ENCODE data around the gene DKKL1.
A peak's percentile ranks its signal among the peaks of the same experiment; 100 is the strongest.

DKKL1 gene

DNA sequence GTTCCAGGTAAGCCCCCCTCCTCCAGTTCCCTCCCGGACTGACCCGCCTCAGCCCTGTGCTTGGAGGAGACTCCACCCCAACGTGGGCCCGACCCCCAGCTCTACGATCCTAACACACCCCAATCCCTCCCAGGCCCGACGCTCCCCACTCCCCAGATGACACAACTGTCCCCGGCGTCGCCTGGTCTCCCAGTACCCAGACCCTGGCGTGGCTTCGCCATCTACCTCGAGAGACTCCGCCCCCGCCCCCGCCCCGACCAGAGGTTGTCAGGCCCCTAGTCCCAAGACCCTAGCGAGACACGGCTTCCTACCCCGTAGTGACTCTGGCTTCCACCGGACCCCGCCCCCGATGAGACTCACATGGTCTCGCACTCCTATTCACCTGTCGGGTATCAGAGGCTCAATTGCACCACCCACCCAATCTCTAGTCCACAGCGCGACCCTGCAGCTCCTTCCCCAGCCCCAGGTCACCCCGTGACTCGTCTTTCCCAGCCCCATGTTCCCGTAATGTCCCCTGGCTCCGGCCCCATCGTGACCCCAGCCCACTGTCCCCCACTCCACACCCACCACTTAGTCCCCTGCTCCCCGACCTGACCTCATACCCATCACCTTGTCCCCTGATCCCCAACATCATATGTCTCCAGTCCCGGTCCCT, 25.5 kb upstream of the DKKL1 start:
- TF ChIP-seq CEBPB (IDR thresholded peaks at IDR 0.05) (no peak), TCF12 (IDR thresholded peaks at IDR 0.05; ENCODE audit: low read depth) (no peak), RAD21 (IDR thresholded peaks at IDR 0.05; ENCODE audit: low read depth) (no peak), CREB1 (IDR thresholded peaks at IDR 0.05; ENCODE audit: low read depth) (no peak), EGR1 (IDR thresholded peaks at IDR 0.05) (no peak), TEAD4 (IDR thresholded peaks at IDR 0.05) (no peak), TAF1 (IDR thresholded peaks at IDR 0.05; ENCODE audit: low read depth) (no peak), FOXM1 (IDR thresholded peaks at IDR 0.05; ENCODE audit: borderline replicate concordance, low read depth) (no peak), EP300 (IDR thresholded peaks at IDR 0.05; ENCODE audit: borderline replicate concordance) (no peak), ZBTB7A (IDR thresholded peaks at IDR 0.05; ENCODE audit: low read depth) (no peak), NFIC (IDR thresholded peaks at IDR 0.05) (no peak), YY1 (IDR thresholded peaks at IDR 0.05; ENCODE audit: low read depth) (no peak)
- TF ChIP-seq, protein P1, sequence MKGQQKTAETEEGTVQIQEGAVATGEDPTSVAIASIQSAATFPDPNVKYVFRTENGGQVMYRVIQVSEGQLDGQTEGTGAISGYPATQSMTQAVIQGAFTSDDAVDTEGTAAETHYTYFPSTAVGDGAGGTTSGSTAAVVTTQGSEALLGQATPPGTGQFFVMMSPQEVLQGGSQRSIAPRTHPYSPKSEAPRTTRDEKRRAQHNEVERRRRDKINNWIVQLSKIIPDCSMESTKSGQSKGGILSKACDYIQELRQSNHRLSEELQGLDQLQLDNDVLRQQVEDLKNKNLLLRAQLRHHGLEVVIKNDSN (IDR thresholded peaks at IDR 0.05): no peak
- TF ChIP-seq, protein P2, sequence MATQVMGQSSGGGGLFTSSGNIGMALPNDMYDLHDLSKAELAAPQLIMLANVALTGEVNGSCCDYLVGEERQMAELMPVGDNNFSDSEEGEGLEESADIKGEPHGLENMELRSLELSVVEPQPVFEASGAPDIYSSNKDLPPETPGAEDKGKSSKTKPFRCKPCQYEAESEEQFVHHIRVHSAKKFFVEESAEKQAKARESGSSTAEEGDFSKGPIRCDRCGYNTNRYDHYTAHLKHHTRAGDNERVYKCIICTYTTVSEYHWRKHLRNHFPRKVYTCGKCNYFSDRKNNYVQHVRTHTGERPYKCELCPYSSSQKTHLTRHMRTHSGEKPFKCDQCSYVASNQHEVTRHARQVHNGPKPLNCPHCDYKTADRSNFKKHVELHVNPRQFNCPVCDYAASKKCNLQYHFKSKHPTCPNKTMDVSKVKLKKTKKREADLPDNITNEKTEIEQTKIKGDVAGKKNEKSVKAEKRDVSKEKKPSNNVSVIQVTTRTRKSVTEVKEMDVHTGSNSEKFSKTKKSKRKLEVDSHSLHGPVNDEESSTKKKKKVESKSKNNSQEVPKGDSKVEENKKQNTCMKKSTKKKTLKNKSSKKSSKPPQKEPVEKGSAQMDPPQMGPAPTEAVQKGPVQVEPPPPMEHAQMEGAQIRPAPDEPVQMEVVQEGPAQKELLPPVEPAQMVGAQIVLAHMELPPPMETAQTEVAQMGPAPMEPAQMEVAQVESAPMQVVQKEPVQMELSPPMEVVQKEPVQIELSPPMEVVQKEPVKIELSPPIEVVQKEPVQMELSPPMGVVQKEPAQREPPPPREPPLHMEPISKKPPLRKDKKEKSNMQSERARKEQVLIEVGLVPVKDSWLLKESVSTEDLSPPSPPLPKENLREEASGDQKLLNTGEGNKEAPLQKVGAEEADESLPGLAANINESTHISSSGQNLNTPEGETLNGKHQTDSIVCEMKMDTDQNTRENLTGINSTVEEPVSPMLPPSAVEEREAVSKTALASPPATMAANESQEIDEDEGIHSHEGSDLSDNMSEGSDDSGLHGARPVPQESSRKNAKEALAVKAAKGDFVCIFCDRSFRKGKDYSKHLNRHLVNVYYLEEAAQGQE (IDR thresholded peaks at IDR 0.05; ENCODE audit: low read depth): no peak
- TF ChIP-seq, protein P3, sequence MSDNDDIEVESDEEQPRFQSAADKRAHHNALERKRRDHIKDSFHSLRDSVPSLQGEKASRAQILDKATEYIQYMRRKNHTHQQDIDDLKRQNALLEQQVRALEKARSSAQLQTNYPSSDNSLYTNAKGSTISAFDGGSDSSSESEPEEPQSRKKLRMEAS (IDR thresholded peaks at IDR 0.05): no peak

DNA sequence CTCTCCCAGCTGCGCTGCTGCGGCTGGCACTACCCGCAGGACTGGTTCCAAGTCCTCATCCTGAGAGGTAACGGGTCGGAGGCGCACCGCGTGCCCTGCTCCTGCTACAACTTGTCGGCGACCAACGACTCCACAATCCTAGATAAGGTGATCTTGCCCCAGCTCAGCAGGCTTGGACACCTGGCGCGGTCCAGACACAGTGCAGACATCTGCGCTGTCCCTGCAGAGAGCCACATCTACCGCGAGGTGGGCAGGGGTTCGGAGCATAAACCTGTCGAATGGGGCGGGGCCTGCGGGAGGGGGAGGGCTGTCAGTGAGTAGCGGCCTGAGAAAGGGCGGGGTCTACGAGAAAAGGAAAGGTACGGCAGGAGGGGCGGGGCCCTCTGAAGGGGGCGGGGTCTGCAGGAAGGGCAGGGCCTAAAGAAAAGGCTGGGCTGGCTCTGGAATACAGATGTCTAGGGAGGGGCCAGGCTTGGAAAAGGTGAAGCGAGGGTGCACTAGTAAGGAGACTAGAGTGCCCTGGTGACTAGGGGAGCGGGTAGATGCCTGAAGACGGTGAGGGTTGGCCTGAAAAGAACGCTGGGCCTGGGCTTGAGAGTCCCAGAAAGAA, 24.9 kb upstream of the DKKL1 start:
- TF ChIP-seq, protein P3 (IDR thresholded peaks at IDR 0.05): peak; percentile 52; the same call in 1 of the 2 replicates
- TF ChIP-seq CREB1 (IDR thresholded peaks at IDR 0.05; ENCODE audit: low read depth): no peak

DNA sequence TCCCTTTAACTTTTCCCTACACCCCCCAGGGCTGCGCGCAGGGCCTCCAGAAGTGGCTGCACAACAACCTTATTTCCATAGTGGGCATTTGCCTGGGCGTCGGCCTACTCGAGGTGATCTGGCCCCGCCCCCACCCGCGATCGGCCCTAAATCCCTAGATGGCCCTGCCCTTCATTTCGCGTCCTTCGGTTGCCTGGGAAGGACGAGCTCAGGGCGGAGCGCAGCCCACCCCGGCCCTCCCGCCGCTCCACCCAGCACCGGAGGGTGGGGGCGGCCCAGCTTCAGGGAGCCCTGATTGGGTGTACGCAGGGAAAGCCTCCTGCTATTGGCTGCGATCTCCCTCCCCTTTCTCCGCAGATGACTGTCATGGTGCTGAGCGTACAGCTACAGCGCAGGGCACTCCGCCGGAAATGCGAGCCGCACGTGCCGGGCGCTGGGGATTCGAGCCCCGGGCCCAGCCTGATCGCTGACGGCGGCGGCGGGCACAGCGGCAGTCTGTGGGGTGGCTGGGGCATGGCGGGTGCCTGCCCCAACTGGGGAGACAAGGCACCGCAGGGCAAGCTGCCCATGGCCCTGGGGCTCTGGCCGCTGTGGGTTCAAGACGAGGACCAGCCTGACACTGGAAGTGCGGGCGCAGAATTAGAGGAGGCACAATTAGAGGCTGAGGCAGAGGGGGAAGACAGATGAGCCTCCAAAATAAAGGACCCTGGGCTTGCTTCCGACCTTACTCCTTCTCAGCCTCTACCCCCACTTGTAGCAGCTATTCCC, 24.2 kb upstream of the DKKL1 start:
- TF ChIP-seq CREB1 (IDR thresholded peaks at IDR 0.05; ENCODE audit: low read depth) (0 out of 2 replicates have a peak, but pooled peaks have one; percentile 33), TEAD4 (IDR thresholded peaks at IDR 0.05) (0 out of 2 replicates have a peak, but pooled peaks have one; percentile 35), NFIC (IDR thresholded peaks at IDR 0.05) (no peak), EP300 (IDR thresholded peaks at IDR 0.05; ENCODE audit: borderline replicate concordance) (peak; percentile 44; the same call in 1 of the 2 replicates), YY1 (IDR thresholded peaks at IDR 0.05; ENCODE audit: low read depth) (peak; percentile 84), EGR1 (IDR thresholded peaks at IDR 0.05) (peak; percentile 37; the same call in 1 of the 2 replicates), TAF1 (IDR thresholded peaks at IDR 0.05; ENCODE audit: low read depth) (peak; percentile 34; the same call in 1 of the 2 replicates), RAD21 (IDR thresholded peaks at IDR 0.05; ENCODE audit: low read depth) (no peak), FOXM1 (IDR thresholded peaks at IDR 0.05; ENCODE audit: borderline replicate concordance, low read depth) (no peak), CEBPB (IDR thresholded peaks at IDR 0.05) (no peak), ZBTB7A (IDR thresholded peaks at IDR 0.05; ENCODE audit: low read depth) (peak; percentile 61; the same call in 1 of the 2 replicates), TCF12 (IDR thresholded peaks at IDR 0.05; ENCODE audit: low read depth) (peak; percentile 74)
- TF ChIP-seq, protein P2 (IDR thresholded peaks at IDR 0.05; ENCODE audit: low read depth): no peak
- TF ChIP-seq, protein P3 (IDR thresholded peaks at IDR 0.05): peak; percentile 100
- TF ChIP-seq, protein P1 (IDR thresholded peaks at IDR 0.05): peak; percentile 80

DNA sequence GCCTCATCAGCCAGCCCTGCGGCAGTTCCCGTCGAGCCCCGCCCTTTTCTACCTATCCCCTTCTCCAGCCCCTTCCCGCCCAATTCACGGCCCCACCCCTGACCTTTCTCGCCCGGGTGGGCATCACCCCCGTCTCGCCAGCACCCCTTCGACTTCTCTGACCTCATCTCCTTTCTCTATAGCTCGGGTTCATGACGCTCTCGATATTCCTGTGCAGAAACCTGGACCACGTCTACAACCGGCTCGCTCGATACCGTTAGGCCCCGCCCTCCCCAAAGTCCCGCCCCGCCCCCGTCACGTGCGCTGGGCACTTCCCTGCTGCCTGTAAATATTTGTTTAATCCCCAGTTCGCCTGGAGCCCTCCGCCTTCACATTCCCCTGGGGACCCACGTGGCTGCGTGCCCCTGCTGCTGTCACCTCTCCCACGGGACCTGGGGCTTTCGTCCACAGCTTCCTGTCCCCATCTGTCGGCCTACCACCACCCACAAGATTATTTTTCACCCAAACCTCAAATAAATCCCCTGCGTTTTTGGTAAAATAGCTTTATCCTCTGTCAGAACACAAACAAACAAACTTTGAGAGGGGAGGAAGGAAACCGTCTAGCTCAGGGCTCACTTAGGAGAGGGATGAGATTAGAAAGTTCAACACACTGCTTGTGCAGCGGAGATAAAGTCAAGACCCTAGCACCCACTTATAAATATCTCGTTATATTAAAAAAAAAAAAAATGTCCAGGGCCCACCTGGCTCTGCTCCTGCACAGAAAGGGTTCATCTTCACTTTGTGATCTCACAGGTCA, 23.4 kb upstream of the DKKL1 start:
- TF ChIP-seq FOXM1 (IDR thresholded peaks at IDR 0.05; ENCODE audit: borderline replicate concordance, low read depth) (no peak), ZBTB7A (IDR thresholded peaks at IDR 0.05; ENCODE audit: low read depth) (no peak), CEBPB (IDR thresholded peaks at IDR 0.05) (no peak), YY1 (IDR thresholded peaks at IDR 0.05; ENCODE audit: low read depth) (no peak), EP300 (IDR thresholded peaks at IDR 0.05; ENCODE audit: borderline replicate concordance) (no peak), CREB1 (IDR thresholded peaks at IDR 0.05; ENCODE audit: low read depth) (no peak), TAF1 (IDR thresholded peaks at IDR 0.05; ENCODE audit: low read depth) (no peak), NFIC (IDR thresholded peaks at IDR 0.05) (no peak)
- TF ChIP-seq, protein P2 (IDR thresholded peaks at IDR 0.05; ENCODE audit: low read depth): no peak
- TF ChIP-seq, protein P1 (IDR thresholded peaks at IDR 0.05): no peak

Measured in Ishikawa (cell line).